HG02623 (cell line): ENCODE measurements around the gene NKAIN2.
"Not testable (repeated sequence)": the region's sequence is repeated elsewhere in the genome, so short reads cannot be mapped to it uniquely, and the experiment has no call there.

ENCODE experiments used
- ATAC-seq: cut with Tn5 transposase; IDR thresholded peaks from one replicate; pipeline ENCODE4 v1.9.1; 2021; ENCODE audit warnings: moderate library complexity; ENCODE audit not compliant: unreplicated experiment

NKAIN2 gene

GRCh38 chr6:124294574-124295200 lies 491.0 kb downstream of the NKAIN2 start:
- ATAC-seq: no peak

- ATAC-seq: no peak
Measured at GRCh38 chr6:124297507-124297906, 493.8 kb downstream of the NKAIN2 start.

- no peak for ATAC-seq
Measured at GRCh38 chr6:124298730-124299129, 495.1 kb downstream of the NKAIN2 start.

- not testable (repeated sequence) for ATAC-seq
Measured at GRCh38 chr6:124300907-124301306, 497.2 kb downstream of the NKAIN2 start.

GRCh38 chr6:124303971-124304370 lies 500.3 kb downstream of the NKAIN2 start:
- ATAC-seq: no peak

GRCh38 chr6:124310139-124310538 lies 506.5 kb downstream of the NKAIN2 start:
- ATAC-seq: no peak

- ATAC-seq: no peak
Measured at GRCh38 chr6:124319410-124319809, 515.7 kb downstream of the NKAIN2 start.

- no peak for ATAC-seq
Measured at GRCh38 chr6:124324237-124324636, 520.6 kb downstream of the NKAIN2 start.

GRCh38 chr6:124330197-124330596 lies 526.5 kb downstream of the NKAIN2 start:
- ATAC-seq: no peak

- ATAC-seq: no peak
Measured at GRCh38 chr6:124334359-124334758, 530.7 kb downstream of the NKAIN2 start.

- no peak for ATAC-seq
Measured at GRCh38 chr6:124339610-124340334, 536.1 kb downstream of the NKAIN2 start.

- ATAC-seq: not testable (repeated sequence)
Measured at GRCh38 chr6:124348339-124348738, 544.7 kb downstream of the NKAIN2 start.

GRCh38 chr6:124355146-124355545 lies 551.5 kb downstream of the NKAIN2 start:
- no peak for ATAC-seq

GRCh38 chr6:124356276-124356810 lies 552.7 kb downstream of the NKAIN2 start:
- ATAC-seq: no peak

GRCh38 chr6:124356811-124357210 lies 553.1 kb downstream of the NKAIN2 start:
- ATAC-seq: no peak

GRCh38 chr6:124368131-124368530 lies 564.5 kb downstream of the NKAIN2 start:
- no peak for ATAC-seq

GRCh38 chr6:124371974-124372475 lies 568.4 kb downstream of the NKAIN2 start:
- ATAC-seq: no peak

- ATAC-seq: no peak
Measured at GRCh38 chr6:124373386-124373785, 569.7 kb downstream of the NKAIN2 start.

GRCh38 chr6:124389127-124389526 lies 585.5 kb downstream of the NKAIN2 start:
- no peak for ATAC-seq

- no peak for ATAC-seq
Measured at GRCh38 chr6:124393536-124393935, 589.9 kb downstream of the NKAIN2 start.

GRCh38 chr6:124396361-124396760 lies 592.7 kb downstream of the NKAIN2 start:
- ATAC-seq: no peak
